ENCODE data around the gene ADPRH.
A peak's percentile ranks its signal among the peaks of the same experiment; 100 is the strongest.
"Not testable (repeated sequence)": the region's sequence is repeated elsewhere in the genome, so short reads cannot be mapped to it uniquely, and the experiment has no call there.

Gene ADPRH

GRCh38 chr3:119579366-119580066 is at the start of gene ADPRH:
TSS of gene ADPRH (plus strand) at chr3:119579492. CDS start at chr3:119582170, 2,678 bp downstream.
- peak; percentile 91 for DNase-seq

- DNase-seq = no peak
These were observed 49.4 kb upstream of the ADPRH start for GRCh38 chr3:119529883-119530282.

- no peak for DNase-seq
These were observed 48.8 kb upstream of the ADPRH start for GRCh38 chr3:119530456-119530855.

GRCh38 chr3:119531151-119531550 is 48.1 kb upstream of the ADPRH start:
- no peak for DNase-seq

GRCh38 chr3:119534296-119534695 is 45.0 kb upstream of the ADPRH start:
- no peak for DNase-seq

GRCh38 chr3:119536757-119537156 is 42.5 kb upstream of the ADPRH start:
- no peak for DNase-seq

GRCh38 chr3:119538772-119539171 is 40.5 kb upstream of the ADPRH start:
- DNase-seq = no peak

- no peak for DNase-seq
These were observed 37.7 kb upstream of the ADPRH start for GRCh38 chr3:119541547-119541946.

- no peak for DNase-seq
These were observed 37.0 kb upstream of the ADPRH start for GRCh38 chr3:119542168-119542767.

- DNase-seq = no peak
These were observed 36.1 kb upstream of the ADPRH start for GRCh38 chr3:119543147-119543546.

- no peak for DNase-seq
These were observed 32.1 kb upstream of the ADPRH start for GRCh38 chr3:119547227-119547626.

- DNase-seq = no peak
These were observed 31.0 kb upstream of the ADPRH start for GRCh38 chr3:119548341-119548740.

GRCh38 chr3:119550192-119550910 is 28.9 kb upstream of the ADPRH start:
- no peak for DNase-seq

- DNase-seq = no peak
These were observed 27.7 kb upstream of the ADPRH start for GRCh38 chr3:119551598-119551997.

- not testable (repeated sequence) for DNase-seq
These were observed 26.4 kb upstream of the ADPRH start for GRCh38 chr3:119552928-119553327.

- DNase-seq = no peak
These were observed 25.4 kb upstream of the ADPRH start for GRCh38 chr3:119553823-119554415.

- no peak for DNase-seq
These were observed 24.0 kb upstream of the ADPRH start for GRCh38 chr3:119555309-119555735.

GRCh38 chr3:119555929-119556328 is 23.4 kb upstream of the ADPRH start:
- no peak for DNase-seq

- DNase-seq = no peak
These were observed 22.0 kb upstream of the ADPRH start for GRCh38 chr3:119557192-119557876.

GRCh38 chr3:119557877-119558269 is 21.4 kb upstream of the ADPRH start:
- no peak for DNase-seq

- DNase-seq = no peak
These were observed 20.5 kb upstream of the ADPRH start for GRCh38 chr3:119558626-119559317.

GRCh38 chr3:119559441-119559963 is 19.8 kb upstream of the ADPRH start, which contains the start of gene CD80:
TSS of gene CD80 (minus strand) at chr3:119559614. CDS start at chr3:119557728, 1,886 bp downstream.
- no peak for DNase-seq
